Measurements from ENCODE around the gene FAM20B.
"Not testable (repeated sequence)": the region's sequence is repeated elsewhere in the genome, so short reads cannot be mapped to it uniquely, and the experiment has no call there.

FAM20B gene

GRCh38 chr1:179023946-179024650 lies 1.6 kb upstream of the FAM20B start:
- DNase-seq (ENCODE audit: low spot score), result no peak

- no peak for DNase-seq (ENCODE audit: low spot score)
Measured at GRCh38 chr1:179025975-179026812, 500 bp downstream of the FAM20B start.

GRCh38 chr1:179026813-179027669 lies 1.3 kb downstream of the FAM20B start:
- DNase-seq (ENCODE audit: low spot score), result no peak

- DNase-seq (ENCODE audit: low spot score), result no peak
Measured at GRCh38 chr1:179029321-179029759, 3.6 kb downstream of the FAM20B start.

GRCh38 chr1:179030130-179030529 lies 4.4 kb downstream of the FAM20B start:
- DNase-seq (ENCODE audit: low spot score), result no peak

- no peak for DNase-seq (ENCODE audit: low spot score)
Measured at GRCh38 chr1:179030683-179031082, 5.0 kb downstream of the FAM20B start.

GRCh38 chr1:179031284-179031683 lies 5.6 kb downstream of the FAM20B start:
- DNase-seq (ENCODE audit: low spot score), result no peak

GRCh38 chr1:179031855-179032513 lies 6.3 kb downstream of the FAM20B start:
- no peak for DNase-seq (ENCODE audit: low spot score)

- no peak for DNase-seq (ENCODE audit: low spot score)
Measured at GRCh38 chr1:179034720-179035119, 9.0 kb downstream of the FAM20B start.

GRCh38 chr1:179036844-179037465 lies 11.3 kb downstream of the FAM20B start:
- DNase-seq (ENCODE audit: low spot score), result no peak

GRCh38 chr1:179038528-179039281 lies 13.0 kb downstream of the FAM20B start:
- DNase-seq (ENCODE audit: low spot score), result no peak

GRCh38 chr1:179039502-179040174 lies 13.9 kb downstream of the FAM20B start:
- not testable (repeated sequence) for DNase-seq (ENCODE audit: low spot score)

- not testable (repeated sequence) for DNase-seq (ENCODE audit: low spot score)
Measured at GRCh38 chr1:179040175-179040551, 14.5 kb downstream of the FAM20B start.

GRCh38 chr1:179042087-179042486 lies 16.4 kb downstream of the FAM20B start:
- DNase-seq (ENCODE audit: low spot score), result no peak

GRCh38 chr1:179042700-179043099 lies 17.0 kb downstream of the FAM20B start:
- no peak for DNase-seq (ENCODE audit: low spot score)

- DNase-seq (ENCODE audit: low spot score), result no peak
Measured at GRCh38 chr1:179043266-179043665, 17.6 kb downstream of the FAM20B start.

- DNase-seq (ENCODE audit: low spot score), result no peak
Measured at GRCh38 chr1:179043907-179044306, 18.2 kb downstream of the FAM20B start.

- DNase-seq (ENCODE audit: low spot score), result no peak
Measured at GRCh38 chr1:179046808-179047635, 21.3 kb downstream of the FAM20B start.

GRCh38 chr1:179047636-179047997 lies 21.9 kb downstream of the FAM20B start:
- no peak for DNase-seq (ENCODE audit: low spot score)

All from pons (tissue), 1 donor.